Measurements from ENCODE around the gene TMEM9B. TPM values are rescaled to one million over a fixed set of nuclear protein-coding genes. Genes with fewer than 3 reads are reported as not detected.

Gene TMEM9B
- total RNA-seq, 5 donors from 2014 or later (not counting 1 experiment from before 2014, with no cell fraction given) = 19.9 to 30.5 (median 29.4) TPM

GRCh38 chr11:8963569-8964323, 496 bp downstream of the TMEM9B start:
- Mint-ChIP-seq H3K27ac (peak overlapping the region; percentile 94 to 96), H3K4me3 (peak overlapping the region; percentile 91 to 96 (median 94)), H3K36me3 (peaks cover 3% of the 10 kb centered on the region), H3K4me1 (peaks cover 25 to 38% (median 37%) of the 10 kb centered on the region in 3 donors), H3K9me3 (no peaks in the 10 kb centered on the region), H3K27me3 (no peaks in the 10 kb centered on the region)
- H3K27me3 ChIP-seq (replicated peaks in 1 of 2; ENCODE audit: control insufficient read depth in 2 of 2, extremely low read depth in 1 of 2, insufficient read depth in 2 of 2, low read length in 1 of 2) = no peaks in the 10 kb centered on the region
- 2% methylated on average over 39 of the region's 39 CpGs for WGBS (ENCODE audit: insufficient coverage)
- ChIA-PET POLR2A (interaction anchor here in 1 of 2 donors (1.0 to 1.1 kb wide), 3 partner anchors 12 to 1845 kb away, joined by 3 to 4 read pairs (median 3); partner anchors contain the start of gene ZNF143), CTCF (interaction anchor here in 1 of 2 donors (0.5 to 2.2 kb wide), 7 partner anchors 49 to 786 kb away, joined by 3 to 7 read pairs (median 3); partner anchors contain the start of genes RPL27A and TRIM66)
- peaks cover 3 to 4% of the 10 kb centered on the region in 2 donors for H3K36me3 ChIP-seq (ENCODE audit: control insufficient read depth in 2 of 2, extremely low read depth in 1 of 2, insufficient read depth in 1 of 2, low read length in 1 of 2)
- H3K9me3 ChIP-seq = no peaks in the 10 kb centered on the region
- DNase-seq = peak in 33 of 35 experiments; percentile 11 to 83 (median 71)
- H3K27ac ChIP-seq (ENCODE audit: low read length) = peak overlapping the region; percentile 96
- peak overlapping the region; percentile 82 to 97 for H3K4me3 ChIP-seq (ENCODE audit: control insufficient read depth in 1 of 2, extremely low read depth in 1 of 2, low read length in 1 of 2)
- ATAC-seq (replicated peaks in 1 of 4) = peak; percentile 84 to 87 (median 84)
- H3K4me1 ChIP-seq (ENCODE audit: control insufficient read depth in 1 of 2, extremely low read depth in 1 of 2, insufficient read depth in 2 of 2, low read length in 2 of 2) = peaks cover 14 to 26% of the 10 kb centered on the region in 2 experiments

DNA sequence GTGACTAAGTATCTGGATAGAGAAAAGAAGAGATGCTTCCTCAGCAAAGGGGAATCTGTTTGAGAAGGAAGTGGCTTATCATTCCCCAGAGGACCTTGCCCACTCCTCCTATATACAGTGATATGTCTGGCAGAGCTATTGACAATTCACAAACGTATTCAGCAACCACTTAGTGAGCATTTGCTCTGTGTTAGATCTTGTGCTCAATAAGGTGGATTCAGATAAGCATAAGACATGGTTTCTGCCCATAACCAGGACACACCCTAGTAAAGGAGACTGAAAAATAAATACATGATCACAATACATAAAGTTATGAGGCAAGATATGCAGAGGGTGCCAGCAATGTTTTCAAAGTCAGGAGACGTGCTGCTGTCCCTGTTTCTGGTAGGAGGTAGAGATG, 1.4 kb downstream of the TMEM9B start:
- Mint-ChIP-seq H3K36me3 (peaks cover 3% of the 10 kb centered on the region), H3K27ac (peak overlapping the region; percentile 65 to 96), H3K27me3 (no peaks in the 10 kb centered on the region), H3K4me3 (peak overlapping the region; percentile 91 to 96 (median 94)), H3K4me1 (peaks cover 25 to 38% (median 37%) of the 10 kb centered on the region in 3 donors), H3K9me3 (no peaks in the 10 kb centered on the region)
- CTCF ChIA-PET = interaction anchor here in 1 of 2 donors (1.2 to 2.2 kb wide), 3 partner anchors 49 to 544 kb away, joined by 3 to 7 read pairs (median 7); no protein-coding TSS in a partner anchor
- no peaks in the 10 kb centered on the region for H3K9me3 ChIP-seq
- H3K4me3 ChIP-seq (ENCODE audit: control insufficient read depth in 1 of 2, extremely low read depth in 1 of 2, low read length in 1 of 2) = peak overlapping the region in 1 of 2 donors; percentile 97
- WGBS (ENCODE audit: insufficient coverage) = no CpG with 5 or more reads among the region's 2 CpGs
- H3K27ac ChIP-seq (ENCODE audit: low read length) = peak overlapping the region; percentile 3
- POLR2A ChIA-PET = interaction anchor here in 1 of 2 donors (0.5 kb wide), 1 partner anchor 499 kb away, joined by 5 read pairs; no protein-coding TSS in a partner anchor
- ATAC-seq (replicated peaks in 1 of 4) = no peak
- H3K4me1 ChIP-seq (ENCODE audit: control insufficient read depth in 1 of 2, extremely low read depth in 1 of 2, insufficient read depth in 2 of 2, low read length in 2 of 2) = peaks cover 14 to 26% of the 10 kb centered on the region in 2 experiments
- H3K27me3 ChIP-seq (replicated peaks in 1 of 2; ENCODE audit: control insufficient read depth in 2 of 2, extremely low read depth in 1 of 2, insufficient read depth in 2 of 2, low read length in 1 of 2) = no peaks in the 10 kb centered on the region
- DNase-seq = no peak
- H3K36me3 ChIP-seq (ENCODE audit: control insufficient read depth in 2 of 2, extremely low read depth in 1 of 2, insufficient read depth in 1 of 2, low read length in 1 of 2) = peaks cover 3% of the 10 kb centered on the region in 2 donors

- Histone ChIP-seq H3K4me3 (ENCODE audit: control insufficient read depth in 1 of 2, extremely low read depth in 1 of 2, low read length in 1 of 2) (no peak overlapping the region), H3K27ac (ENCODE audit: low read length) (no peak overlapping the region), H3K9me3 (no peaks in the 10 kb centered on the region), H3K4me1 (ENCODE audit: control insufficient read depth in 1 of 2, extremely low read depth in 1 of 2, insufficient read depth in 2 of 2, low read length in 2 of 2) (peaks cover 14 to 26% of the 10 kb centered on the region in 2 experiments), H3K36me3 (ENCODE audit: control insufficient read depth in 2 of 2, extremely low read depth in 1 of 2, insufficient read depth in 1 of 2, low read length in 1 of 2) (peaks cover 0 to 8% of the 10 kb centered on the region in 2 donors), H3K27me3 (replicated peaks in 1 of 2; ENCODE audit: control insufficient read depth in 2 of 2, extremely low read depth in 1 of 2, insufficient read depth in 2 of 2, low read length in 1 of 2) (no peaks in the 10 kb centered on the region)
- no peak for DNase-seq
- ChIA-PET POLR2A (no interaction called here), CTCF (interaction anchor here (1.1 to 1.2 kb wide), 4 partner anchors 46 to 545 kb away, joined by 3 to 7 read pairs (median 4); partner anchors contain the start of gene ZNF143 (in 1 of the 2))
- Mint-ChIP-seq H3K27ac (no peak overlapping the region), H3K36me3 (peaks cover 3% of the 10 kb centered on the region), H3K4me3 (no peak overlapping the region), H3K4me1 (peaks cover 25 to 45% (median 43%) of the 10 kb centered on the region in 3 donors), H3K27me3 (no peaks in the 10 kb centered on the region), H3K9me3 (no peaks in the 10 kb centered on the region)
- no CpG with 5 or more reads among the region's 2 CpGs for WGBS (ENCODE audit: insufficient coverage)
- no peak for ATAC-seq (replicated peaks in 1 of 4)
Observed at GRCh38 chr11:8961401-8961800, 2.8 kb downstream of the TMEM9B start.

DNA sequence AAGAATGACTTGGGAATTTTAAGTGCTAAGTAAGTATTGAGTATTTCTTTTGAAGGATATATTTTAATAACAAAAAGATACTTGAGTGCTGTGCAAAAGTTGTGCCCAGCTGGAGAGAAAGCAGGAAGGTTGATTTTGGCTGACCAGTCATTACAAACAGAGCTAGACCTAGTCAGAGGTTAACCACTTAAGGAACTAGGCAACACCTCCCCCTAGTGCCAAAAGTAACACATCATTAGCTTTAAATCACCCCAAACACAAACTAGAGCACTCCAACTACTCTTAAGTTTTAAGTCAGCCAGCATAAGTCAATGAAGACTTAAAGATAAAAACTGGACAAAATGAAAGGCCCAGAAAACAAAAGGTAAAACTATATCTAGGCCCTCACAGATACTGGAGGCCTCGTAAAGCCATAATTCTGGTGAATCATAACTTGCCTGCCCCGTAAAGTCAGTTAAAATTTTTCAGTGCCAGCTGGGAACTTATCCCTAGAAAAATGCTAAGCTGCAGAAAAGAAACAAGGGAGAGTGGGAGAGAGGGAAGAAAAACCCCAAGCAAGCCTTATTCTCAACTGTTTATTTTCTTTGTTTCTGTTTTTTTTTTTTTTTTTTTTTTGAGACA, 4.6 kb downstream of the TMEM9B start:
- Histone ChIP-seq H3K4me3 (ENCODE audit: control insufficient read depth in 1 of 2, extremely low read depth in 1 of 2, low read length in 1 of 2) (no peak overlapping the region), H3K36me3 (ENCODE audit: control insufficient read depth in 2 of 2, extremely low read depth in 1 of 2, insufficient read depth in 1 of 2, low read length in 1 of 2) (peaks cover 7 to 20% of the 10 kb centered on the region in 2 donors), H3K27me3 (replicated peaks in 1 of 2; ENCODE audit: control insufficient read depth in 2 of 2, extremely low read depth in 1 of 2, insufficient read depth in 2 of 2, low read length in 1 of 2) (no peaks in the 10 kb centered on the region), H3K9me3 (no peaks in the 10 kb centered on the region), H3K4me1 (ENCODE audit: control insufficient read depth in 1 of 2, extremely low read depth in 1 of 2, insufficient read depth in 2 of 2, low read length in 2 of 2) (peaks cover 11 to 18% of the 10 kb centered on the region in 2 experiments), H3K27ac (ENCODE audit: low read length) (no peak overlapping the region)
- CTCF ChIA-PET = interaction anchor here (0.6 to 1.8 kb wide), 17 partner anchors 10 to 713 kb away, joined by 3 to 17 read pairs (median 4); partner anchors contain the start of genes RPL27A (in 1 of the 2) and TRIM66 (in 1 of the 2)
- peaks cover 9% of the 10 kb centered on the region for H3K36me3 Mint-ChIP-seq
- no CpG with 5 or more reads among the region's 2 CpGs for WGBS (ENCODE audit: insufficient coverage)
- no peak overlapping the region for H3K27ac Mint-ChIP-seq
- POLR2A ChIA-PET = interaction anchor here in 1 of 2 donors (0.6 kb wide), 2 partner anchors 12 to 209 kb away, joined by 3 to 4 read pairs; no protein-coding TSS in a partner anchor
- no peaks in the 10 kb centered on the region for H3K9me3 Mint-ChIP-seq
- H3K4me3 Mint-ChIP-seq = no peak overlapping the region
- H3K27me3 Mint-ChIP-seq = no peaks in the 10 kb centered on the region
- peak in 7 of 35 experiments; percentile 6 to 64 (median 12) for DNase-seq
- ATAC-seq (replicated peaks in 1 of 4) = no peak
- H3K4me1 Mint-ChIP-seq = peaks cover 25 to 36% (median 34%) of the 10 kb centered on the region in 3 donors

GRCh38 chr11:8956860-8957259, 7.4 kb downstream of the TMEM9B start:
- H3K9me3 Mint-ChIP-seq = no peaks in the 10 kb centered on the region
- WGBS (ENCODE audit: insufficient coverage) = 80% methylated on average over 1 of the region's 4 CpGs
- ChIA-PET CTCF (no interaction called here), POLR2A (no interaction called here)
- no peaks in the 10 kb centered on the region for H3K27me3 ChIP-seq (replicated peaks in 1 of 2; ENCODE audit: control insufficient read depth in 2 of 2, extremely low read depth in 1 of 2, insufficient read depth in 2 of 2, low read length in 1 of 2)
- H3K4me1 Mint-ChIP-seq = peaks cover 8 to 24% (median 21%) of the 10 kb centered on the region in 3 donors
- ATAC-seq (replicated peaks in 1 of 4) = no peak
- no peak overlapping the region for H3K27ac ChIP-seq (ENCODE audit: low read length)
- H3K4me3 Mint-ChIP-seq = no peak overlapping the region
- H3K36me3 Mint-ChIP-seq = peaks cover 31% of the 10 kb centered on the region
- peaks cover 0 to 2% of the 10 kb centered on the region in 2 experiments for H3K4me1 ChIP-seq (ENCODE audit: control insufficient read depth in 1 of 2, extremely low read depth in 1 of 2, insufficient read depth in 2 of 2, low read length in 2 of 2)
- H3K9me3 ChIP-seq = no peaks in the 10 kb centered on the region
- H3K36me3 ChIP-seq (ENCODE audit: control insufficient read depth in 2 of 2, extremely low read depth in 1 of 2, insufficient read depth in 1 of 2, low read length in 1 of 2) = peaks cover 14 to 41% of the 10 kb centered on the region in 2 donors
- DNase-seq = no peak
- no peak overlapping the region for H3K4me3 ChIP-seq (ENCODE audit: control insufficient read depth in 1 of 2, extremely low read depth in 1 of 2, low read length in 1 of 2)
- H3K27me3 Mint-ChIP-seq = no peaks in the 10 kb centered on the region
- no peak overlapping the region for H3K27ac Mint-ChIP-seq

- no peaks in the 10 kb centered on the region for H3K4me1 ChIP-seq (ENCODE audit: control insufficient read depth in 1 of 2, extremely low read depth in 1 of 2, insufficient read depth in 2 of 2, low read length in 2 of 2)
- no peaks in the 10 kb centered on the region for H3K9me3 ChIP-seq
- no CpG with 5 or more reads among the region's 3 CpGs for WGBS (ENCODE audit: insufficient coverage)
- H3K4me3 ChIP-seq (ENCODE audit: control insufficient read depth in 1 of 2, extremely low read depth in 1 of 2, low read length in 1 of 2) = no peak overlapping the region
- H3K9me3 Mint-ChIP-seq = no peaks in the 10 kb centered on the region
- H3K27ac Mint-ChIP-seq = no peak overlapping the region
- ATAC-seq (replicated peaks in 1 of 4) = no peak
- peaks cover 57% of the 10 kb centered on the region for H3K36me3 Mint-ChIP-seq
- no peak for DNase-seq
- CTCF ChIA-PET = interaction anchor here in 1 of 2 donors (0.6 kb wide), 1 partner anchor 36 kb away, joined by 4 read pairs; no protein-coding TSS in a partner anchor
- peaks cover 11 to 57% of the 10 kb centered on the region in 2 donors for H3K36me3 ChIP-seq (ENCODE audit: control insufficient read depth in 2 of 2, extremely low read depth in 1 of 2, insufficient read depth in 1 of 2, low read length in 1 of 2)
- POLR2A ChIA-PET = no interaction called here
- H3K4me3 Mint-ChIP-seq = no peak overlapping the region
- no peaks in the 10 kb centered on the region for H3K27me3 ChIP-seq (replicated peaks in 1 of 2; ENCODE audit: control insufficient read depth in 2 of 2, extremely low read depth in 1 of 2, insufficient read depth in 2 of 2, low read length in 1 of 2)
- H3K4me1 Mint-ChIP-seq = peaks cover 0 to 2% (median 0%) of the 10 kb centered on the region in 3 donors
- no peaks in the 10 kb centered on the region for H3K27me3 Mint-ChIP-seq
- no peak overlapping the region for H3K27ac ChIP-seq (ENCODE audit: low read length)
Observed at GRCh38 chr11:8948886-8949285, 15.4 kb downstream of the TMEM9B start.
